Mucosa of descending colon (tissue), 3 donors: ENCODE measurements around the gene CSNK1G2. TPM values are rescaled to one million over a fixed set of nuclear protein-coding genes. Genes with fewer than 3 reads are reported as not detected.

Experiments
- ATAC-seq: fragments of 200-7000 bp; cut with Tn5 transposase; one replicate; pipeline ENCODE4 v1.9.1; 2020; ENCODE audit warnings: mild to moderate bottlenecking, moderate library complexity
- DNase-seq, 3 donors: peaks; one replicate each; pipeline ENCODE4 v3.0.0-alpha.2; 2020
- H3K36me3 ChIP-seq: fragments of 200-600 bp; one replicate; pipeline ENCODE4 v1.8.0; 2021; ENCODE audit warnings: low read depth, mild to moderate bottlenecking
- H3K4me1 ChIP-seq: fragments of 200-600 bp; one replicate; pipeline ENCODE4 v1.8.0; 2021; ENCODE audit warnings: low read depth, mild to moderate bottlenecking
- H3K4me3 ChIP-seq: fragments of 200-600 bp; one replicate; pipeline ENCODE4 v1.8.0; 2021; ENCODE audit warnings: mild to moderate bottlenecking
- H3K9me3 ChIP-seq: fragments of 200-600 bp; one replicate; pipeline ENCODE4 v1.8.0; 2021; ENCODE audit warnings: mild to moderate bottlenecking
- intact Hi-C, 2 donors: fragments of 100-400 bp; cut with DNase I in 1 of 2; cut with micrococcal nuclease in 1 of 2; formaldehyde crosslinking; loops; one replicate each; pipeline versions ENCODE4 v1.11.0 to v1.11.1; 2022; cut with DNase I, micrococcal nuclease
- total RNA-seq, 3 donors: library from RNA; stranded (reverse); fragmentation: NEBNext Ultra II Directional in 2 of 3; extraction: Animal tissue kit (Norgen Biotek cat#: 25700) in 2 of 3; gene quantifications; one replicate each; pipeline versions ENCODE4 v1.2.1 to v1.2.4, GENCODE V29; 2021 to 2023
- TF ChIP-seq, protein P1 (sequence below): fragments of 200-600 bp; IDR thresholded peaks from one replicate; pipeline ENCODE4 v1.8.0; 2022; ENCODE audit warnings: antibody characterized with exemption, mild to moderate bottlenecking
- donor health status: DM: no; HTN: no; CAD: no; lungs with moderate emphysema.
- donor health status: DM: no; HTN: no; CAD: no.
- donor health status: DM: no; HTN: yes; CAD: no.

The CSNK1G2 gene
- total RNA-seq, 3 donors from 2014 or later, result 51.8 to 58.6 (median 56.7) TPM

GRCh38 chr19:1998712-1999708, 58.0 kb downstream of the CSNK1G2 start:
- H3K9me3 ChIP-seq, result no peaks in the 10 kb centered on the region
- peaks cover 3% of the 10 kb centered on the region for H3K36me3 ChIP-seq
- ATAC-seq (no peak), DNase-seq (no peak)
- H3K4me1 ChIP-seq, result no peaks in the 10 kb centered on the region
- intact Hi-C loops, result no loop called here
- no peak overlapping the region for H3K4me3 ChIP-seq
- TF ChIP-seq, protein P1, sequence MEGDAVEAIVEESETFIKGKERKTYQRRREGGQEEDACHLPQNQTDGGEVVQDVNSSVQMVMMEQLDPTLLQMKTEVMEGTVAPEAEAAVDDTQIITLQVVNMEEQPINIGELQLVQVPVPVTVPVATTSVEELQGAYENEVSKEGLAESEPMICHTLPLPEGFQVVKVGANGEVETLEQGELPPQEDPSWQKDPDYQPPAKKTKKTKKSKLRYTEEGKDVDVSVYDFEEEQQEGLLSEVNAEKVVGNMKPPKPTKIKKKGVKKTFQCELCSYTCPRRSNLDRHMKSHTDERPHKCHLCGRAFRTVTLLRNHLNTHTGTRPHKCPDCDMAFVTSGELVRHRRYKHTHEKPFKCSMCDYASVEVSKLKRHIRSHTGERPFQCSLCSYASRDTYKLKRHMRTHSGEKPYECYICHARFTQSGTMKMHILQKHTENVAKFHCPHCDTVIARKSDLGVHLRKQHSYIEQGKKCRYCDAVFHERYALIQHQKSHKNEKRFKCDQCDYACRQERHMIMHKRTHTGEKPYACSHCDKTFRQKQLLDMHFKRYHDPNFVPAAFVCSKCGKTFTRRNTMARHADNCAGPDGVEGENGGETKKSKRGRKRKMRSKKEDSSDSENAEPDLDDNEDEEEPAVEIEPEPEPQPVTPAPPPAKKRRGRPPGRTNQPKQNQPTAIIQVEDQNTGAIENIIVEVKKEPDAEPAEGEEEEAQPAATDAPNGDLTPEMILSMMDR, result no peak

- intact Hi-C loops, result no loop called here
- Histone ChIP-seq H3K9me3 (no peaks in the 10 kb centered on the region), H3K36me3 (peaks cover 3% of the 10 kb centered on the region), H3K4me3 (no peak overlapping the region), H3K4me1 (no peaks in the 10 kb centered on the region)
- TF ChIP-seq, protein P1, result no peak
- no peak for DNase-seq
- ATAC-seq, result no peak
Observed at GRCh38 chr19:1999856-2000515, 59.0 kb downstream of the CSNK1G2 start.

DNA sequence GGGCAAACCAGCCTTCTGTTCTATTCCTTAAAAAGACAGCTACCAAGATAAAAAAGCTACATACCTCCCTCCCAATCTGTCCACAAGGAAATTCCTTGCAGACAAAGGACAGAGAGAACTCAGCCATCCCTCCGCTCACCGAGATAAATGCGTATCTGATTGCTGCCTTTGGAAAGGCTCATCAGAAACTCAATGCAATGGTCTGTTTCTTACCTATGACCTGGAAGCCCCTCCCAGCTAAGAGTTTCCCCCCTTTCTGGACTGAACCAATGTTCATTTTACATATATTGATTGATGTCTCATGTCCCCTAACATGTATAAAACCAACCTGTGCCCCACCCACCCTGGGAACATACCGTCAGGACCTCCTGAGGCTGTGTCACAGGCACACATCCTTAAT, 62.9 kb downstream of the CSNK1G2 start:
- Histone ChIP-seq H3K9me3 (no peaks in the 10 kb centered on the region), H3K36me3 (peaks cover 3% of the 10 kb centered on the region), H3K4me3 (no peak overlapping the region), H3K4me1 (no peaks in the 10 kb centered on the region)
- TF ChIP-seq, protein P1, result no peak
- intact Hi-C loops, result no loop called here
- DNase-seq (no peak), ATAC-seq (no peak)

GRCh38 chr19:2010135-2010668, 69.2 kb downstream of the CSNK1G2 start:
- TF ChIP-seq, protein P1, result no peak
- intact Hi-C loops, result no loop called here
- Histone ChIP-seq H3K36me3 (no peaks in the 10 kb centered on the region), H3K4me3 (no peak overlapping the region), H3K4me1 (peaks cover 5% of the 10 kb centered on the region), H3K9me3 (no peaks in the 10 kb centered on the region)
- DNase-seq (no peak), ATAC-seq (no peak)

- no peak overlapping the region for H3K4me3 ChIP-seq
- H3K9me3 ChIP-seq, result no peaks in the 10 kb centered on the region
- intact Hi-C loops, result no loop called here
- TF ChIP-seq, protein P1, result no peak
- no peaks in the 10 kb centered on the region for H3K36me3 ChIP-seq
- DNase-seq (no peak), ATAC-seq (no peak)
- peaks cover 5% of the 10 kb centered on the region for H3K4me1 ChIP-seq
Observed at GRCh38 chr19:2011169-2011568, 70.2 kb downstream of the CSNK1G2 start.
